GM23338 (cell line): ENCODE data around the gene WFDC8. TPM values are rescaled to one million over a fixed set of nuclear protein-coding genes. Genes with fewer than 3 reads are reported as not detected.

Experiments used
- ATAC-seq: fragments of 200-7000 bp; cut with Tn5 transposase; 3 replicates; pipeline ENCODE4 v1.9.1; 2020
- DNase-seq: peaks from one replicate; pipeline ENCODE4 v3.0.0-alpha.2; 2015; ENCODE audit warnings: low spot score
- H2AFZ ChIP-seq: fragments of 200-600 bp; sonication (generic); 2 replicates; pipeline ENCODE4 v1.8.0; 2016; ENCODE audit warnings: antibody characterized with exemption, mild to moderate bottlenecking, moderate library complexity
- H3F3A ChIP-seq: fragments of 200-600 bp; sonication (generic); replicated peaks from 2 replicates; pipeline ENCODE4 v1.8.0; 2017; ENCODE audit warnings: antibody characterized with exemption, mixed run types, low read depth
- H3K27ac ChIP-seq: fragments of 200-600 bp; sonication (generic); 2 replicates; pipeline ENCODE4 v1.6.1; 2016; ENCODE audit warnings: low read depth
- H3K27me3 ChIP-seq: fragments of 200-600 bp; sonication (generic); 2 replicates; pipeline ENCODE4 v1.8.0; 2016; ENCODE audit warnings: mild to moderate bottlenecking, mixed run types, moderate library complexity; ENCODE audit not compliant: insufficient read depth
- H3K36me3 ChIP-seq: fragments of 200-600 bp; sonication (generic); 2 replicates; pipeline ENCODE4 v1.8.0; 2016; ENCODE audit warnings: mild to moderate bottlenecking; ENCODE audit not compliant: insufficient read depth
- H3K4me1 ChIP-seq: fragments of 200-600 bp; sonication (generic); 2 replicates; pipeline ENCODE4 v1.8.0; 2016; ENCODE audit warnings: mild to moderate bottlenecking, moderate library complexity; ENCODE audit not compliant: insufficient read depth
- H3K4me2 ChIP-seq: fragments of 200-600 bp; sonication (generic); 2 replicates; pipeline ENCODE4 v1.7.1; 2017; ENCODE audit warnings: mixed run types
- H3K4me3 ChIP-seq: fragments of 200-600 bp; sonication (generic); 2 replicates; pipeline ENCODE4 v1.6.1; 2016; ENCODE audit warnings: mixed run types
- H3K79me2 ChIP-seq: fragments of 200-600 bp; sonication (generic); replicated peaks from 2 replicates; pipeline ENCODE4 v1.8.0; 2017; ENCODE audit warnings: mild to moderate bottlenecking; ENCODE audit not compliant: insufficient read depth
- H3K9me2 ChIP-seq: fragments of 200-600 bp; sonication (generic); 2 replicates; pipeline ENCODE4 v1.8.0; 2017; ENCODE audit not compliant: insufficient read depth
- H4K20me1 ChIP-seq: fragments of 200-600 bp; sonication (generic); replicated peaks from 2 replicates; pipeline ENCODE4 v1.8.0; 2017; ENCODE audit warnings: mild to moderate bottlenecking; ENCODE audit not compliant: insufficient read depth
- H3K27ac Mint-ChIP-seq: 2 replicates; pipeline ENCODE4 v1.8.0; 2020; ENCODE audit warnings: inconsistent platforms, mild to moderate bottlenecking, moderate library complexity, mixed read lengths
- H3K27me3 Mint-ChIP-seq: 3 replicates; pipeline ENCODE4 v1.8.0; 2022; ENCODE audit warnings: low read depth, mild to moderate bottlenecking, moderate library complexity, mixed read lengths, inconsistent platforms; ENCODE audit not compliant: insufficient read depth, poor library complexity
- H3K36me3 Mint-ChIP-seq: 3 replicates; pipeline ENCODE4 v1.8.0; 2021; ENCODE audit warnings: low read depth, mild to moderate bottlenecking, inconsistent platforms, moderate library complexity, mixed read lengths
- H3K4me1 Mint-ChIP-seq: 3 replicates; pipeline ENCODE4 v1.8.0; 2020; ENCODE audit warnings: mild to moderate bottlenecking, inconsistent platforms, mixed read lengths
- H3K4me3 Mint-ChIP-seq: 3 replicates; pipeline ENCODE4 v1.8.0; 2021; ENCODE audit warnings: moderate library complexity, mild to moderate bottlenecking, inconsistent platforms, mixed read lengths
- H3K9me3 Mint-ChIP-seq: 3 replicates; pipeline ENCODE4 v1.8.0; 2020; ENCODE audit warnings: moderate library complexity, mild to moderate bottlenecking, inconsistent platforms, mixed read lengths
- CREB1 ChIP-seq: fragments of 250-450 bp; sonication (Bioruptor Pico); IDR thresholded peaks from 2 replicates; pipeline ENCODE4 v1.5.0; 2020; ENCODE audit warnings: low read depth, mild to moderate bottlenecking, moderate library complexity
- CTCF ChIP-seq, 2 experiments: fragments of 200-600 bp in 1 of 2; sonication (generic) in 1 of 2; conservative IDR thresholded peaks; 2 replicates each; pipeline versions ENCODE4 v1.5.1 to v1.6.1; 2016 to 2017; ENCODE audit warnings: antibody characterized with exemption in 2 of 2, low read depth in 2 of 2, mild to moderate bottlenecking in 2 of 2, moderate library complexity in 1 of 2
- EZH2 ChIP-seq: fragments of 200-600 bp; sonication (generic); IDR thresholded peaks from one replicate; pipeline ENCODE4 v1.8.0; 2017; ENCODE audit warnings: antibody characterized with exemption, mild to moderate bottlenecking, low read depth; ENCODE audit not compliant: unreplicated experiment
- EZH2phosphoT487 ChIP-seq: fragments of 200-600 bp; sonication (generic); IDR thresholded peaks from one replicate; pipeline ENCODE4 v1.8.1; 2018; ENCODE audit warnings: antibody characterized with exemption; ENCODE audit not compliant: unreplicated experiment
- JUNB ChIP-seq: IDR thresholded peaks from one replicate; pipeline ENCODE4 v1.6.1; 2016; ENCODE audit warnings: antibody characterized with exemption; ENCODE audit not compliant: unreplicated experiment
- NANOG ChIP-seq: IDR thresholded peaks from 2 replicates; pipeline ENCODE4 v1.6.1; 2016; ENCODE audit warnings: antibody characterized with exemption, borderline replicate concordance
- POLR2AphosphoS5 ChIP-seq: IDR thresholded peaks from 2 replicates; pipeline ENCODE4 v1.6.1; 2016; ENCODE audit warnings: antibody characterized with exemption, low read depth
- REST ChIP-seq: IDR thresholded peaks from one replicate; pipeline ENCODE4 v1.6.1; 2018; ENCODE audit warnings: antibody characterized with exemption; ENCODE audit not compliant: unreplicated experiment
- STAT1 ChIP-seq: IDR thresholded peaks from one replicate; pipeline ENCODE4 v1.6.1; 2016; ENCODE audit warnings: antibody characterized with exemption; ENCODE audit not compliant: unreplicated experiment
- ZNF114 ChIP-seq: fragments of 250-450 bp; sonication (Bioruptor Pico); IDR thresholded peaks from 2 replicates; pipeline ENCODE4 v1.5.0; 2020; ENCODE audit warnings: mild to moderate bottlenecking, moderate library complexity
- ZNF331 ChIP-seq: fragments of 250-450 bp; sonication (Bioruptor Pico); IDR thresholded peaks from 2 replicates; pipeline ENCODE4 v1.5.0; 2020; ENCODE audit warnings: low read depth, mild to moderate bottlenecking, moderate library complexity
- ZNF462 ChIP-seq: fragments of 250-450 bp; sonication (Bioruptor Pico); IDR thresholded peaks from 2 replicates; pipeline ENCODE4 v1.5.0; 2020; ENCODE audit warnings: mild to moderate bottlenecking, moderate library complexity
- polyA plus RNA-seq: library from polyadenylated mRNA; unstranded; fragments of >200 nt; fragmentation: Nextera tagmentation; extraction: Ambion mirVana; gene quantifications from 2 replicates; pipeline ENCODE4 v1.2.1, GENCODE V29; 2016
- total RNA-seq: library from RNA; depleted of rRNA; stranded (reverse); fragments of >200 nt; shearing (Covaris generic); gene quantifications from 2 replicates; pipeline ENCODE4 v1.2.3, GENCODE V29; 2014
- TF ChIP-seq, protein P1 (sequence below): IDR thresholded peaks from 2 replicates; pipeline ENCODE4 v1.6.1; 2016; ENCODE audit warnings: antibody characterized with exemption

The WFDC8 gene
- total and polyA plus RNA-seq, 2 experiments from 2014 or later = 0.23 TPM; not detected in 1

DNA sequence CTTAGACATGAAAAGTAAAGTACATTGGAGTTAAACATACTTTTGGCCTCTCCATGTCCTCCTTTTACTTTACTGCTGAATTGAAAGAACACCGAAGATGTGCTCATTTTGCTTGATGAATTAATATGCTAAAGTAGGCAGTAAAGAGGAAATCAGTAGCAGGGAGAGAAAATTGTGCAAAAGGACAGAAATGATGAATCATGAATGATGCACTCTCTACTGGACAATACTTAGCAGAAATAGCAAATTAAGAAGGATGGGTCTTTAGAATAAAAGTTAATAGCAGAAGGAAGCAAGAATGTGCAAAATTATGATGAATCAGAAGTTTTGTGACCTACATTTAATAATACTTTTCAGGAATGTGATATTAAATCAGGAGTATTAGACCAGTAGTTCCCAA lies 55.3 kb downstream of the WFDC8 start:
- no peak overlapping the region for H3K4me2 ChIP-seq

More for the DNA sequence above, 55.3 kb downstream of the WFDC8 start:
- no peaks in the 10 kb centered on the region for H3K4me1 Mint-ChIP-seq
- Histone ChIP-seq H3K4me1 (no peaks in the 10 kb centered on the region), H2AFZ (no peak overlapping the region), H3K9me2 (no peaks in the 10 kb centered on the region), H4K20me1 (no peaks in the 10 kb centered on the region), H3K4me3 (no peak overlapping the region), H3K27me3 (no peaks in the 10 kb centered on the region), H3K36me3 (no peaks in the 10 kb centered on the region), H3K27ac (no peak overlapping the region), H3F3A (no peaks in the 10 kb centered on the region), H3K79me2 (no peaks in the 10 kb centered on the region)
- no peak overlapping the region for H3K27ac Mint-ChIP-seq
- H3K4me3 Mint-ChIP-seq = no peak overlapping the region
- peaks cover 2% of the 10 kb centered on the region for H3K27me3 Mint-ChIP-seq
- DNase-seq = no peak
- H3K36me3 Mint-ChIP-seq = no peaks in the 10 kb centered on the region
- TF ChIP-seq CTCF (conservative IDR thresholded peaks at IDR 0.05; ENCODE audit: low read depth in 2 of 2) (no peak), ZNF114 (CRISPR knock-in tag) (no peak), REST (no peak), EZH2 (no peak), ZNF462 (CRISPR knock-in tag) (no peak), POLR2AphosphoS5 (no peak), STAT1 (no peak), ZNF331 (CRISPR knock-in tag) (no peak), EZH2phosphoT487 (no peak), JUNB (no peak), CREB1 (CRISPR knock-in tag) (no peak), NANOG (no peak)
- TF ChIP-seq, protein P1, sequence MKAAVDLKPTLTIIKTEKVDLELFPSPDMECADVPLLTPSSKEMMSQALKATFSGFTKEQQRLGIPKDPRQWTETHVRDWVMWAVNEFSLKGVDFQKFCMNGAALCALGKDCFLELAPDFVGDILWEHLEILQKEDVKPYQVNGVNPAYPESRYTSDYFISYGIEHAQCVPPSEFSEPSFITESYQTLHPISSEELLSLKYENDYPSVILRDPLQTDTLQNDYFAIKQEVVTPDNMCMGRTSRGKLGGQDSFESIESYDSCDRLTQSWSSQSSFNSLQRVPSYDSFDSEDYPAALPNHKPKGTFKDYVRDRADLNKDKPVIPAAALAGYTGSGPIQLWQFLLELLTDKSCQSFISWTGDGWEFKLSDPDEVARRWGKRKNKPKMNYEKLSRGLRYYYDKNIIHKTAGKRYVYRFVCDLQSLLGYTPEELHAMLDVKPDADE = no peak
- ATAC-seq = no peak
- H3K9me3 Mint-ChIP-seq = no peaks in the 10 kb centered on the region
